A673 (cell line): ENCODE results near the gene PTPA. TPM values are rescaled to one million over a fixed set of nuclear protein-coding genes. Genes with fewer than 3 reads are reported as not detected.

ENCODE experiments used
- BruUV-seq: library from RNA; stranded (reverse); fragments of 400-500 nt; replicated peaks from 2 replicates; lab custom pipeline; 2021; lab: Mats Ljungman, UMichigan
- CTCF ChIA-PET: fragments of 300-600 bp; sonication (Branson Sonifier 250); formaldehyde crosslinking; loops from one replicate; lab custom pipeline; 2022; ENCODE audit warnings: antibody characterized with exemption; lab: Charles Lee
- POLR2A ChIA-PET: fragments of 300-600 bp; sonication (Branson Sonifier 250); formaldehyde crosslinking; loops from one replicate; lab custom pipeline; 2022; ENCODE audit warnings: antibody characterized with exemption; ENCODE audit not compliant: low non-redundant PET; lab: Charles Lee
- DNase-seq: peaks from one replicate; pipeline ENCODE4 v3.0.0-alpha.2; 2015; ENCODE audit warnings: low spot score
- H3K27ac ChIP-seq: fragments of 200-600 bp; sonication (generic); 2 replicates; pipeline ENCODE4 v1.5.1; 2016; ENCODE audit warnings: mixed run types, low read depth, mild to moderate bottlenecking, mixed read lengths, antibody characterized with exemption, low read length; ENCODE audit not compliant: poor library complexity, severe bottlenecking
- H3K27me3 ChIP-seq: fragments of 200-600 bp; sonication (generic); replicated peaks from 2 replicates; pipeline ENCODE4 v1.6.1; 2017; ENCODE audit warnings: mixed run types, low read depth, mild to moderate bottlenecking, mixed read lengths, antibody characterized with exemption, low read length; ENCODE audit not compliant: insufficient read depth, poor library complexity
- H3K36me3 ChIP-seq: fragments of 200-600 bp; sonication (generic); 2 replicates; pipeline ENCODE4 v1.6.1; 2016; ENCODE audit warnings: mixed run types, mild to moderate bottlenecking, mixed read lengths, antibody characterized with exemption, low read length; ENCODE audit not compliant: insufficient read depth, poor library complexity, severe bottlenecking
- H3K4me1 ChIP-seq: fragments of 200-600 bp; sonication (generic); 2 replicates; pipeline ENCODE4 v1.6.1; 2017; ENCODE audit warnings: mixed run types, mild to moderate bottlenecking, mixed read lengths, antibody characterized with exemption, low read length; ENCODE audit not compliant: insufficient read depth, poor library complexity, severe bottlenecking
- H3K4me3 ChIP-seq: fragments of 200-600 bp; sonication (generic); 2 replicates; pipeline ENCODE4 v1.5.1; 2016; ENCODE audit warnings: low read depth, mixed run types, mild to moderate bottlenecking, mixed read lengths, low read length; ENCODE audit not compliant: poor library complexity, severe bottlenecking
- H3K9me3 ChIP-seq: fragments of 200-600 bp; sonication (generic); 2 replicates; pipeline ENCODE4 v1.6.1; 2016; ENCODE audit warnings: mixed run types, low read depth, mild to moderate bottlenecking, mixed read lengths, antibody characterized with exemption, low read length; ENCODE audit not compliant: poor library complexity, severe bottlenecking
- CTCF ChIP-seq: fragments of 300-800, 200-600 bp; sonication (generic); conservative IDR thresholded peaks from 2 replicates; pipeline ENCODE4 v1.5.1; 2017; ENCODE audit warnings: low read depth, mild to moderate bottlenecking, antibody characterized with exemption, low read length, moderate library complexity, mixed read lengths
- EZH2 ChIP-seq: fragments of 200-600 bp; sonication (generic); IDR thresholded peaks from 2 replicates; pipeline ENCODE4 v1.6.1; 2017; ENCODE audit warnings: borderline replicate concordance, low read depth, mild to moderate bottlenecking, mixed read lengths, antibody characterized with exemption, low read length; ENCODE audit not compliant: poor library complexity, severe bottlenecking
- intact Hi-C: fragments of 100-400 bp; cut with micrococcal nuclease; formaldehyde crosslinking; loops from one replicate; pipeline ENCODE4 v1.10.0; 2022; ENCODE audit not compliant: unreplicated experiment
- total RNA-seq: library from RNA; stranded (reverse); gene quantifications from 2 replicates; pipeline ENCODE4 v1.2.3, GENCODE V29; 2021

The PTPA gene
- total RNA-seq, 1 experiment from 2014 or later: 157 TPM

DNA sequence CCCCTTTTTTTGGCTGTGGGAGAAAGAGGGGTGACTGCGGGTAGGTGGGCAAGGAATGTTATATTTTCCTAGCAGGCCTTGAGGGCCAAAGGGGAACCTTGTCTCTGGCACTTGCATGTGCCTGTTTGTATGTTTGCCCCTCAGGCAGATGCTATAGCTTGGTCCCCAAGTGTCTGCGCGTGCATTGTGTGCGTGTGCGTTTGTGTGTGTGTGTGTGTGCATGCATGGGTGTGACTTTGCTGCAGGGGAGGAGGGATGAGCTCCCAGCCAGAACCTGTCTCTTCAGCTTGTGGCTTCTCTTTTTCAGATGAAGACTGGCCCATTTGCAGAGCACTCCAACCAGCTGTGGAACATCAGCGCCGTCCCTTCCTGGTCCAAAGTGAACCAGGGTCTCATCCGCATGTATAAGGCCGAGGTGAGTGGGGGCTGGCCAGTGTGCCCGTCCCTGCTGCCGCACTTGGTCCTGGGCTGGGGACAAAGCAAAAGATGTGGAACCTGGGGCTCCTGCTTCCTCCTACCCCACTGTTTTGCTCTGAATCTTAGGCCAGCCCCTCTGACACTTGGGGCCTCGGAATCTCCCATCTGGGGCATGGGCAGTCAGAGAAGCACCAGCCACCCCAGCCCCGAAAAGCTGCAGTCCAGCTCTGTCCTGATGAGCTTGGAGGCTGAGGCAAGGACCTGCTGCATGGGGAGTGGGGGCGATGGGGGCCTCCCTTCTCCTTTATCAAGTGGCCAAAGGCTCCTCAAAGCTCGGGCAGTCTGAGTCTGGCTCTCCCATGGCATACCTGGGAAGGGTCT, 31.1 kb downstream of the PTPA start:
- no peak for DNase-seq
- Histone ChIP-seq H3K4me3 (no peak overlapping the region), H3K36me3 (peaks cover 18% of the 10 kb centered on the region), H3K27me3 (no peaks in the 10 kb centered on the region), H3K9me3 (no peaks in the 10 kb centered on the region), H3K27ac (peak overlapping the region; percentile 100), H3K4me1 (peaks cover 49% of the 10 kb centered on the region)
- CTCF ChIA-PET: interaction anchor here (0.9 to 1.3 kb wide), 8 partner anchors 9 to 462 kb away, joined by 3 to 7 read pairs (median 4); no protein-coding TSS in a partner anchor
- TF ChIP-seq CTCF (no peak), EZH2 (no peak)
- POLR2A ChIA-PET: interaction anchor here (0.8 kb wide), 1 partner anchor 11 kb away, joined by 5 read pairs; no protein-coding TSS in a partner anchor
- BruUV-seq: no TSS peak
- intact Hi-C loops: loop anchor here (10.0 kb wide), 1 partner anchor 192 kb away; no protein-coding TSS in a partner anchor

- intact Hi-C loops: loop anchor here (1.0 to 10.0 kb wide), 2 partner anchors 192 to 497 kb away; no protein-coding TSS in a partner anchor
- no peak overlapping the region for H3K4me3 ChIP-seq
These were observed 32.1 kb downstream of the PTPA start for GRCh38 chr9:129143031-129143927.

More at GRCh38 chr9:129143031-129143927, 32.1 kb downstream of the PTPA start:
- BruUV-seq: no TSS peak
- Histone ChIP-seq H3K27ac (peak overlapping the region; percentile 6), H3K4me1 (peaks cover 49% of the 10 kb centered on the region), H3K27me3 (no peaks in the 10 kb centered on the region), H3K9me3 (no peaks in the 10 kb centered on the region), H3K36me3 (peaks cover 17% of the 10 kb centered on the region)
- ChIA-PET POLR2A (interaction anchor here (0.8 kb wide), 1 partner anchor 12 kb away, joined by 5 read pairs; no protein-coding TSS in a partner anchor), CTCF (interaction anchor here (0.5 to 1.3 kb wide), 9 partner anchors 8 to 1145 kb away, joined by 3 to 7 read pairs (median 4); no protein-coding TSS in a partner anchor)
- TF ChIP-seq CTCF (peak; percentile 99), EZH2 (no peak)
- DNase-seq: peak; percentile 90
